Heart left ventricle (tissue), 16 donors: Measurements from ENCODE around the gene MAML2. TPM values are rescaled to one million over a fixed set of nuclear protein-coding genes. Genes with fewer than 3 reads are reported as not detected.

ENCODE experiments used
- ATAC-seq, 4 donors: fragments of 200-7000 bp; cut with Tn5 transposase; one replicate each; pipeline ENCODE4 v1.9.1; 2020 to 2022; ENCODE audit warnings: moderate library complexity in 4 of 4, mild to moderate bottlenecking in 3 of 4, moderate number of reproducible peaks in 1 of 4
- DNase-seq, 5 donors: peaks; one replicate each; pipeline ENCODE4 v3.0.0-alpha.2; 2020
- H3K27ac ChIP-seq, 12 donors: fragments of 200-600 bp; sonication (generic) in 4 of 12; one replicate each; pipeline versions ENCODE4 v1.5.0 to v1.8.0; 2016 to 2022; ENCODE audit warnings: mild to moderate bottlenecking in 2 of 12
- H3K27me3 ChIP-seq, 9 donors: fragments of 200-600 bp; sonication (generic) in 2 of 9; one replicate each; pipeline versions ENCODE4 v1.5.1 to v1.8.0; 2016 to 2022; ENCODE audit warnings: mild to moderate bottlenecking in 3 of 9
- H3K36me3 ChIP-seq, 9 donors: fragments of 200-600 bp; sonication (generic) in 2 of 9; one replicate each; pipeline versions ENCODE4 v1.5.0 to v1.8.0; 2018 to 2022; ENCODE audit warnings: mild to moderate bottlenecking in 2 of 9
- H3K4me1 ChIP-seq, 12 donors: fragments of 200-600 bp; sonication (generic) in 4 of 12; one replicate each; pipeline versions ENCODE4 v1.5.0 to v1.8.0; 2016 to 2022; ENCODE audit warnings: mild to moderate bottlenecking in 3 of 12
- H3K4me3 ChIP-seq, 12 donors: fragments of 200-600 bp; sonication (generic) in 4 of 12; one replicate each; pipeline versions ENCODE4 v1.5.0 to v1.8.0; 2017 to 2022; ENCODE audit warnings: mild to moderate bottlenecking in 9 of 12, moderate library complexity in 4 of 12
- H3K9me3 ChIP-seq, 12 donors: fragments of 200-600 bp; sonication (generic) in 4 of 12; one replicate each; pipeline versions ENCODE4 v1.5.0 to v1.8.0; 2016 to 2022; ENCODE audit warnings: mild to moderate bottlenecking in 1 of 12
- POLR2A ChIP-seq, 2 donors: fragments of 450-650 bp; IDR thresholded peaks; one replicate each; pipeline ENCODE4 v1.6.1; 2017; ENCODE audit warnings: antibody characterized with exemption in 2 of 2, mild to moderate bottlenecking in 2 of 2, moderate library complexity in 2 of 2
- WGBS, 4 donors: extraction: QIAGEN DNeasy Blood & Tissue Kit in 2 of 4; methylation state at CpG; one replicate each; pipeline versions ENCODE4 v1.1.5 to v1.1.7; 2013 to 2018; 5-methylcytosine and 5-hydroxymethylcytosine counted together
- intact Hi-C, 10 donors: fragments of 100-400 bp; cut with DNase I; formaldehyde crosslinking; loops; one replicate each; pipeline versions ENCODE4 v1.11.1 to v1.14.2; 2022
- polyA plus RNA-seq, 2 donors: library from polyadenylated mRNA; stranded (reverse); fragments of 200-250 nt; gene quantifications; one replicate each; pipeline ENCODE4 v1.2.3, GENCODE V29; 2013
- total RNA-seq, 9 donors: library from RNA; depleted of rRNA in 2 of 9; stranded (reverse); fragments of >200 nt in 2 of 9; fragmentation: NEBNext Ultra II Directional in 3 of 9; extraction: Animal tissue kit (Norgen Biotek cat#: 25700) in 3 of 9; gene quantifications; one replicate each; pipeline versions ENCODE4 v1.1.0 to v1.2.4, GENCODE V29; 2016 to 2023
- TF ChIP-seq, protein P1 (sequence below), 12 donors: fragments of 200-600 bp; sonication (generic) in 4 of 12; IDR thresholded peaks; one replicate each; pipeline versions ENCODE4 v1.5.0 to v1.8.0; 2018 to 2022; ENCODE audit warnings: antibody characterized with exemption in 12 of 12, mild to moderate bottlenecking in 5 of 12
- donor health status: ischemic (EF 13 %, LVEDD 7.1; RV severe dilation, severe dysfunction).
- donor health status: healthy with polysubstance abuse.
- donor health status: DM: no; HTN: yes; CAD: no.
- donor health status: DM: no; HTN: no; CAD: no.
- donor health status: ischemic (EF 25% LVEDD 6.9; RV normal size, moderate dysfunction).
- donor health status: ischemic (EF 25% LVEDD 5.7; RV mildly dilated, moderate dysfunction).
- donor health status: healthy.
- donor health status: DM: yes; HTN: yes; CAD: no.
- donor health status: ischemic (EF 35%, LVEDD 5.7; RV mildly dilated, moderate dysfunction).
- donor health status: nonischemic (EF 11% LVEDD 7.7; RV severe dilation, severe dysfunction).
- donor health status: DM: yes; HTN: yes; CAD: no.
- donor health status: PGD.
- donor health status: ischemic (EF 29% LVEDD 5.4; RV normal size, mild dysfunction).
- donor health status: nonischemic (EF 23%, LVEDD 6.1; RV moderate dilation, normal function).

Gene MAML2
- total and polyA plus RNA-seq, 11 donors: 1.3 to 10.8 (median 4.8) TPM

DNA sequence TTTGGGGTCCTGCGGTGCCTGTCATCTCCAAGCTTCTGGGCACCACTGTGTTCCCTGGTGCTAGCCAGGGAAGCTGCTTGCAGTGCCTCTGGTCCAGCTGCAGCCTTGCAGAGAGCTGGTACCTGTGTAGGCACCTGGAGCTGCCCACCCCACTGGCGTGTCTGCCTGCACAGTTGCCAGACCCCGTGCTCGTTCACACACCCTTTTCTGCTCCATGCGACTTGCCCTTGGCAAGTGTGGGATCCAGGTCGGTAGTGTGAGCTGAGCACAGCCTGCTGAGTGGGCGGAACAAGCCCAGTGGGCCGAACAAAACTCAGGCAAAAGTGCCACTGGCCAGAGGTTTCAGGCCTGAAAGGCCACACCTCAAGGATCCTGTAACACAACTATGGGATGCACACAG, 272.5 kb downstream of the MAML2 start:
- no peaks in the 10 kb centered on the region for H3K36me3 ChIP-seq
- intact Hi-C loops: no loop called here
- 83 to 97% (median 87%) methylated on average over 5 to 8 of the region's 8 CpGs for WGBS, 4 donors
- H3K27ac ChIP-seq: no peak overlapping the region
- TF ChIP-seq POLR2A (IDR thresholded peaks at IDR 0.05): no peak
- no peak overlapping the region for H3K4me3 ChIP-seq
- H3K4me1 ChIP-seq: peaks cover 0 to 26% (median 10%) of the 10 kb centered on the region in 12 donors
- H3K27me3 ChIP-seq: no peaks in the 10 kb centered on the region
- H3K9me3 ChIP-seq: no peaks in the 10 kb centered on the region
- no peak for DNase-seq
- ATAC-seq: no peak

DNA sequence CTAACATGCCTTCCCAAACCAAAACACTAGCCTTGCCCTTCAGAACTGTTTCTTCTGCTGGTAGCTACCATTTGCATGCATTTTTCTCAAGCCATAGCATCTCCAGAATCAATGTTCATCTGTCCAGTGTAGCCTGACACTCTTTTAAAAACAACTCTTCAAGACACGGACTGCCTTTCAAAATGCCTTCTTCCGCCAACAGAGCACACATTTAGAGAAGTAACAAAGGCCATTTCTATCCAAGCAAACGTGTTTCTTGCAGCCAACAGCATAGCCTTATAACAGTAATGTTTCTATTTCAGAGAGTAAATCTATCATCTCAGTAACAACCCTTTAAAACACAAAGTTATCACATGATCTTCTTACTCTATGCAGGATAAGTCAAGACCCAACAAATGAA, 275.8 kb downstream of the MAML2 start:
- ATAC-seq: no peak
- H3K27ac ChIP-seq: no peak overlapping the region

DNA sequence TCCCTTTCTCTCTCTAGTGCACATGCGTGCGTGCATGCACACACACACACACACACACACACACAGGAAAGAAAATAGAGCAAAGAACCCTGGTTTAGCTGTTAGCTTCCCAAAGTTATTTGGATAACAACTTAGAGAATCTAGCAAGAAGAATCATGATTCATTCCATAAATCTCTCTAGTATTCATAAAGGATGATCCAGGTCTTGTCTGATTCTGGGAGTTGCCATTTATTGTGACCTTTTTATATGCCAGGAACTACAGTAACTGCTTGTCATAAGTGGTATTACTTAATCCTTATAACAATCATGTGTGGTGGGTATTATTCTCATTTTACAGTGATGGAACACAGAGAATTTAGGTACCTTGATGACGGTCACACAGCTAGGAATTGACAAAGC, 277.6 kb downstream of the MAML2 start:
- TF ChIP-seq, protein P1, sequence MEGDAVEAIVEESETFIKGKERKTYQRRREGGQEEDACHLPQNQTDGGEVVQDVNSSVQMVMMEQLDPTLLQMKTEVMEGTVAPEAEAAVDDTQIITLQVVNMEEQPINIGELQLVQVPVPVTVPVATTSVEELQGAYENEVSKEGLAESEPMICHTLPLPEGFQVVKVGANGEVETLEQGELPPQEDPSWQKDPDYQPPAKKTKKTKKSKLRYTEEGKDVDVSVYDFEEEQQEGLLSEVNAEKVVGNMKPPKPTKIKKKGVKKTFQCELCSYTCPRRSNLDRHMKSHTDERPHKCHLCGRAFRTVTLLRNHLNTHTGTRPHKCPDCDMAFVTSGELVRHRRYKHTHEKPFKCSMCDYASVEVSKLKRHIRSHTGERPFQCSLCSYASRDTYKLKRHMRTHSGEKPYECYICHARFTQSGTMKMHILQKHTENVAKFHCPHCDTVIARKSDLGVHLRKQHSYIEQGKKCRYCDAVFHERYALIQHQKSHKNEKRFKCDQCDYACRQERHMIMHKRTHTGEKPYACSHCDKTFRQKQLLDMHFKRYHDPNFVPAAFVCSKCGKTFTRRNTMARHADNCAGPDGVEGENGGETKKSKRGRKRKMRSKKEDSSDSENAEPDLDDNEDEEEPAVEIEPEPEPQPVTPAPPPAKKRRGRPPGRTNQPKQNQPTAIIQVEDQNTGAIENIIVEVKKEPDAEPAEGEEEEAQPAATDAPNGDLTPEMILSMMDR (IDR thresholded peaks at IDR 0.05): no peak
- no peak for TF ChIP-seq POLR2A (IDR thresholded peaks at IDR 0.05)
- Histone ChIP-seq H3K27me3 (no peaks in the 10 kb centered on the region), H3K4me3 (no peak overlapping the region), H3K27ac (no peak overlapping the region), H3K4me1 (peaks cover 0 to 15% (median 2%) of the 10 kb centered on the region in 12 donors), H3K36me3 (no peaks in the 10 kb centered on the region), H3K9me3 (no peaks in the 10 kb centered on the region)
- no peak for DNase-seq
- WGBS, 4 donors: 65 to 92% (median 85%) methylated on average over 3 of the region's 3 CpGs
- no peak for ATAC-seq
- intact Hi-C loops: no loop called here

More for the DNA sequence above, 275.8 kb downstream of the MAML2 start:
- peaks cover 0 to 8% (median 0%) of the 10 kb centered on the region in 12 donors for H3K4me1 ChIP-seq
- H3K4me3 ChIP-seq: no peak overlapping the region
- TF ChIP-seq POLR2A (IDR thresholded peaks at IDR 0.05): no peak
- TF ChIP-seq, protein P1 (IDR thresholded peaks at IDR 0.05): no peak
- 88 to 93% (median 89%) methylated on average over 3 of the region's 3 CpGs for WGBS, 4 donors
- H3K9me3 ChIP-seq: no peaks in the 10 kb centered on the region
- H3K27me3 ChIP-seq: no peaks in the 10 kb centered on the region
- intact Hi-C loops: no loop called here
- DNase-seq: no peak
- H3K36me3 ChIP-seq: no peaks in the 10 kb centered on the region

DNA sequence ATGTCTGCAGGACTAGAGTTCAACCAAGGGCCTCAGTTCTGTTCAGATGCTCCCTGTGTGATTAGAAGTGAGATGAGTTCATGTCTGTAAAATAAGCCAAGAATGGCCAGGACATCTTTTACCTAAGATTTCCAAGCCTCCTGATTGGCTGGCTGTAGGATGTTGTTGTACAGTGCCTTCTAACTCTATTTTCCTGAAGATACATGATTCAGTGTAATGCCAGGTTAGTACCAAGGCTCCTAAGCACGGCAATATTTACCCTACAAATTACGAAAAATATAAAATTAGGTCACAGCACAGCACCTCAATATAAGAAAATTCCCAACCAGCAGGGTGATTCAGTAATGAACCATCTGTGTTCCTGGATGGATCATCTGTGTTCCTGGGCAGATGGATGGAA, 279.1 kb downstream of the MAML2 start:
- ATAC-seq: no peak
- no peak for DNase-seq
- WGBS, 4 donors: 98 to 100% (median 98%) methylated on average over 2 of the region's 2 CpGs
- no peak overlapping the region for H3K4me3 ChIP-seq
- H3K4me1 ChIP-seq: peaks cover 0 to 15% (median 2%) of the 10 kb centered on the region in 12 donors
- H3K27me3 ChIP-seq: no peaks in the 10 kb centered on the region
- no peaks in the 10 kb centered on the region for H3K9me3 ChIP-seq
- H3K27ac ChIP-seq: no peak overlapping the region
- intact Hi-C loops: no loop called here
- no peaks in the 10 kb centered on the region for H3K36me3 ChIP-seq
- TF ChIP-seq POLR2A (IDR thresholded peaks at IDR 0.05): no peak
- TF ChIP-seq, protein P1 (IDR thresholded peaks at IDR 0.05): no peak

DNA sequence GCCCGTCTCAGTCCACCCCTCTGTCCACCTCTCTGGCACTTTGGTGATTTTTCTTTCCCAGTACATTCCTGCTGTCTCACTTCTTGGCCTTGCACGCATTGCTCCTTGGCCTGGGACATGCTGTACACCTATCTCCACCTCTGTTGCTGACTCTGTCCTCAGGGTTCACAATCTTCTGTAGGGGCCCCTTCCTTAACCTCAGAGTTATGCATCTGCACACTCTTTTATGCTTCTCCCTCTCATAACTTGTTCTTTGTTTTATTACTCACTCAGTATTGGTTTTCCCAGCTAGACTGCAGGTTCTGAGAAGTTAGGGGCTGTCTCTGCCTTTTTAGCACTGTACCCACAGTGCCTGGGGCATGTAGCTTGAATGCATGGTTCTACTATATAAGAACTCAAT, 279.9 kb downstream of the MAML2 start:
- Histone ChIP-seq H3K4me3 (no peak overlapping the region), H3K27me3 (no peaks in the 10 kb centered on the region), H3K27ac (no peak overlapping the region), H3K36me3 (no peaks in the 10 kb centered on the region), H3K4me1 (peaks cover 0 to 15% (median 2%) of the 10 kb centered on the region in 12 donors), H3K9me3 (no peaks in the 10 kb centered on the region)
- DNase-seq (no peak), ATAC-seq (no peak)
- intact Hi-C loops: no loop called here
- 96 to 97% (median 97%) methylated on average over 2 of the region's 2 CpGs for WGBS, 4 donors
- no peak for TF ChIP-seq POLR2A (IDR thresholded peaks at IDR 0.05)
- TF ChIP-seq, protein P1 (IDR thresholded peaks at IDR 0.05): no peak
